HG02970 (cell line): Measurements from ENCODE around the gene COL4A6.

Experiments
- ATAC-seq: cut with Tn5 transposase; IDR thresholded peaks from one replicate; pipeline ENCODE4 v1.9.1; 2021; ENCODE audit warnings: mild to moderate bottlenecking, moderate library complexity, moderate number of reproducible peaks; ENCODE audit not compliant: unreplicated experiment, low FRiP score

The COL4A6 gene

DNA sequence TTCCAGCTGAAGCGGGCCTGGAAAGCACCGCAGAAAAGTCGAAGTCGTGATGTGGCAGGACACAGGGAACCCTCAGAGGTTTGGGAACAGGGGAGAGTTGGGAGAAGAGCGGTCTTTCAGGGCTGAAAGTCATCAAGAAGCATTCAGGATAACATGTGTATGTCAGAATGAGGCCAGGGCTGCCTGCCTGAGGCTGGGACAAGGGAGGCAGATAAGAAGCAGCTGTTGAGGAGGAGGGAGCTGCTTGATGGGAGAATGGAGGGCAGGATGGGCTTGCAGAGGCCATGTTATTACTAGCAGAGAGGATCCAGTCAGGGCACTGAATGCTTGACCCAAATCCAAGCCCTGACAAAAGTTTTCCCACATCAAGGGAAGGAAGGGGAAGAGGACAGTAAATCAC lies 214.6 kb downstream of the COL4A6 start:
- no peak for ATAC-seq

DNA sequence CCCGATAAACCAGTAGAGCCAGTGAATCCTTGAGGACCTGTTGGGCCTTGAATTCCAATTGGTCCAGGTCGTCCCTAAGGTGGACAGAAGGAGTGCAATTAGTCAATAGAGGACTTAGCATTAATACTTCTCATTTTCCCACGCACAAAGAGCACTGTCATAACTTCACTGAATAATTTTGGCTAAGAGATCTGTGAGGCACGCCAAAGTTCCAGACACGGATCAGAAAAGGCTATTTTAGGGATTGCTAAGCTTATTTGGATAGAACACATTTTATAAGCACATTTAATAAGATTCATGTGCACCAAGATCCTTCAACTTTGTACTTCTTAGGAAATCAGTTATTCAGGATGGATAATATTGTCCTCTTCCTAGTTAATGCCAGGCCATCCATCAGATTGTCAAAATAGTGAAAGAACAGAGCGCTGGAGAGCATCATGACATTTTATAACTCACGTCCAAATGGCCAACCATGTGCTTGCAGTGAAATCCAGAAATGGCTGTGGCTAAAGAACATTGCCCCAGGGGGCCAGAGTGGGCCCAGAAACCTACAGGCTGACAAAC lies 216.8 kb downstream of the COL4A6 start:
- ATAC-seq, result no peak

DNA sequence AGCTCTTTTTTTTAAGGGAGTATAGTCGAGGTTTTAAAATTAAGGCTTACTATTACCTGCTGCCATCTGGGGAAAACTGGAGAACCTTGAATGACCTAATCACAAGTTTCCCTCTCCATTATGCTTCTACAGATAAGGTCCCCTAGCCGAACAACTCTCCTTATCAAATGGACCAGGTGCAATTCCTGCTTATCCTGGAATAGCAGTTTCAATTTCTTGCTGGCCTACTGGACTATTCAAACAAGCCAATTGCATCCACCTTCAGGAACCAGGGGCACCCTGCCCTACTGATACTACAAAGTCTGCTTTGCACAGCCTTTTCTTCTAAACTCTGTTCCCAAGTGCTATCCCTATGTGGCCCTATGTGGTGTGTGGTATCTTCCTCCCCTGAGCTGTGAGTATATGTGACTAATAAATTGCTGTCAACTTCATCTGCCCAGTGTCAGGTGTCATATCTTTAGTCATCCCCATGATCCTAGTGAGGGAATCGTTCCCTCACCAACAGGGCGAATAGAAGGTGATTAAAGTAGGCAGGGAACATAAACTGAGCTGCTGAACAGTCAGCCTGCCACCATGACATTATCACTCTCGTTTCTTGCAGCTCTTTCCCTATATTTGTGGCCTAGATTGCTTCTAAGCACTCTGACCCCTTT lies 218.1 kb downstream of the COL4A6 start:
- ATAC-seq, result no peak

DNA sequence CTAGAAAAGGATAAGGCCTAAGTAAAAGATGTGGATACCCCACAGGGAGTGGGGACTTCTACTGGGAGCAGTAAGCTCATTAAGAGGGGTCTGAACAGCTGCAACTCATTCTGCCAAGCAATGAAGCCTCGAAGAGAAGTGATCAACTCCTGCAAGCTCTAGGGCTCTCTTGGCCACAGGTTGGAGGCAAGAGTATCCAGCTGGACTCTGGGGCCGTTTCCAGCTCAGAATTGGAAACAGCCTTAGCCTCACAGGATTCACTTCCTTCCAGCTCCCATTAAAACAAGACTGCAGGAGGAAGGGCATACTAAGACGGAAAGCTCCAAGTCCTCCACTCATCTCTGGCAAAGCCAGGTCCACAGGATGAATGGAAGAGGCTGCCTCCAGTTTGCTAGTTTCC lies 220.3 kb downstream of the COL4A6 start:
- ATAC-seq, result no peak

DNA sequence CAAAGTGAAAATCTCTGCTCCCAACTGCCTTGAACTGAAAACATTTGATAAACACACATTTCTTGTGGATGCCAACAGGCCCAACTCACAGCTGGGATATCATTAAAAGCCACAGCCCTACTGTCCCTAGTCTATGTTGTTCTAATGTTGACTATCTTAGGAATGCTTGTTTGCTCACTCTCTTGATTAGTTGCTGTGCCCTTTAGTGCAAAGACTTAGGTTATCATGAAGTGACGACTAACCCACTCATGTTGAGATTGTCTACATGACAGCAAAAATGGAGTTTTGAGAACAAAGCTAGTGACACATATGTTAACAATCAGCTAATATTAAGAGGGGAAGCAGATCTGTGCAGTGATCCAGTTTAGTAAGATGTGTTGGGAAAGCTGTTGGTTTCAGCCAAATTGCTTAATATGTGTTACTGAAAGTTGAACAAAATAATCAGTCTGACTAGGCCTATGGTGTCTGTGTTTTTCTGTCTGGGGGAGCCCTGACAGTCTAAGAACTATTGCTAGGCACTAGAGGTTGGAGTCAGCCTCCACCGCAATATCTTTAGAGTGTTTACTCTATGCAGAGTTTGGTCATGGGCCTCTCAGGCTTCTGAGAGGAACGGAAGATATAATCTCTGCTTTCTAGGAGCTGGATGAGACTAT lies 221.2 kb downstream of the COL4A6 start:
- ATAC-seq, result no peak

DNA sequence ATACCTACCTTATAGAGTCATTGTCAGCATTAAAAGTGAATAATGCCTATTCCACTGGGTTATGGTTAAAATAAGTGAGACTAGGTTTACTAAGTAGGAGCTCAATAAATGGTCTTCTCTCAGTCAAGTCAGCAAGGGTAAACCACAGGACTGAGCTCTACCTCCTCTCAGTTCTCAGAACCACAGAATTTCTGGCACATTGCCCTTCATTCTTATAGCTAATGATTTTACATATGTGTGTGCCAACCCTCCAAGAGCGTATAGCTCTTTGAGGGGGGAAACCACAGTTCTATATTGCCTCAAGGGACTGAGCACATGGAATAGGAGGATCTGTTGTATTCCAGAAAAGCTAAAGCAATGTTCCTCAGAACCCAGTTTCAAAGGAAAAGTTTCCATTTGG lies 221.8 kb downstream of the COL4A6 start:
- ATAC-seq, result no peak

DNA sequence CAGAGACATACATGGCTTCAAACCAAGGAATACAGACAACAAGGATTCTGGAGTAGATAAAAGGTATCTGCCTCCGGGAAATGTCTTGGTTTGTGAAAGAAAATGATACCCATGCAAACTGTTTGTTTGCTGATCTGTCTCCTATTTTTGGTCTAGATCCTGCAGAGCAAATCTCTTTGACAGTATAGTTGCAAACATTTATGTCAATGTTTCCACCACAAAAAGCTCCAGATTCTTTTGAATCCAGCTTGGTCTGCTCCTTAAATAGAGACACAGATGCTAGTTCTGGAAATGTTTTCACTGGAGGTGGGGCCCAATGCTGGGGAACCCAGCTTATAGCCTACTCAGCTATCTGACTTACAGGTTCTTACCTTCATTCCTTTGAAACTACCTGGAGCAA lies 226.9 kb downstream of the COL4A6 start:
- ATAC-seq, result no peak

DNA sequence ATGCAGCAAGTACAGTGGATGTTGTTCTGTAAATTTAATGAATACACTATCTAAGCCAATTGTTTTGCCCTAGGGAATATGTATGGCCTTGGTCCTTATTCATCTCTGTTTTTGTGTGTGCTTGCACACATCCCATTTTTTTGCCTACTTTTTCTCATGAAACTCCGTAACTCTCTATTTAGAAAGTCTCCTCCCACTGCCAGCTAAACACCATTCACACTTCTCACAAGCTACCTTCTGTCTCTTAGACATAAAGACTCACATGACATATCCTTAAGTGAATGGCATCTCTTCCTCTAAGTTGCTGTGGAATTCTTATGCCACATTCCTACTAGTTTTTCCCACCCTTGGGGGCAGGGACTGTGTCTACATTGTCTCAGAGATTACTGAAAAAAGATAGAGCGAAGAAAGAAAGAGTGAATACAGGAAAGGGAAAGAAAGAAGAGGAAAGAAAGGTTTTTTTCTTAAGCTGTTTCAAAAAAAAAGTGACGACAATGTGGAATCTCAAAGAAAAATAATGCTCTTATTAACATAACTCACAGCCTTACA lies 229.1 kb downstream of the COL4A6 start:
- no peak for ATAC-seq

DNA sequence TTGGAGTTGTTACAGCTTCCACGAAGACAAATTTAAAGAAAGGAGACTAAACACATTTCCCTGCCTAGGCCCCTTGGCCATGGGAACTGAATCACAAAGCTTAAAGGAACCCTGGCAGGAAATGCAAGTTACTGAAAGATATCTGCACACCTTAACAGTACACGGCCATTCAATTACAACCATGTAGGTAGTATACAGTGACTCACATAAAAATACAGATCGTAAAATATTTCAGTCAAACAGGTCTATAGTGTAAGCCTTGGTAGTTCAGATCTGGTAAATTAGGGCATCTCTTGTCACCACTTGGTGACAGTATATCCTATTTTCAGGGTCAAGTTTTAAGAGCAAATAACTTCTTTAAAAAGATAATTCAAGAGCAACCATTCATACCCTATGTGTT lies 234.7 kb downstream of the COL4A6 start:
- ATAC-seq, result no peak

DNA sequence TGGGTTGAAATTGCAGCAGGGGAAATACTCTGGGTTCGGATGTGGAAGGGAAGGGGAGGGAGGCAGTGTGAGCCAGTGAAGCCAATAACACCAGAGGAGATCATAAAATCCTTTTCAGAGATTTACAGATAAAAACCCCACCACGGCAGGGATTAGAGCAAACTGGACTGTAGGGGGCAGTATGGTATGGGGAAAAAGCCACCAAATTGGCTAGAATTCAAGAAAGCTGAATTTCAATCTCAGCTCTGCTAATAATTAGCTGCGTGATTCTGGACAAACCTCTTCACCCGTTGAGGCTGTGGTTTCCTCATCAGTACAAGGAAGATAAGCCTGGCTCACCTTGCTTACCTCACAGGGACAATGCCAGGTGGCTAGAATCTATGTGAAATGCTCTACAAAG lies 238.5 kb downstream of the COL4A6 start:
- ATAC-seq, result no peak

DNA sequence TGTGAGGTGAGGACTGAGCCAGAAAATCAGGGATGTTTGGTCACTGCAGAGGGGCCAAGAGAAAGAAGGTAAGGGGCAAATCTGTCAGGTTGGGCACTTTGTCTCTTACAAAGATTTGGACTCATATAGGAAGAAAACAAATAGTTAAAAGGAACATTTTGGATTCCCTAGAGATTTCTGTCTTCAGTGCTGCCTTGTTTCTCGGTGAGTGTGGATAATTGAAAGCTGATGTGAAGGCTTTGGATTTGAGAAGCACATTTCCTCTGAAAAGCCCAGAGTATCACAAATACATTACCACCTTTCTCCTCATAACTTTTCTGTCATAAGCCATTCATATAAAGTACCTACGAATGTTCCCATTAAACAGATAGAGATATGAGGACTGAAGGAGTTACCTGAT lies 239.2 kb downstream of the COL4A6 start:
- ATAC-seq, result no peak

DNA sequence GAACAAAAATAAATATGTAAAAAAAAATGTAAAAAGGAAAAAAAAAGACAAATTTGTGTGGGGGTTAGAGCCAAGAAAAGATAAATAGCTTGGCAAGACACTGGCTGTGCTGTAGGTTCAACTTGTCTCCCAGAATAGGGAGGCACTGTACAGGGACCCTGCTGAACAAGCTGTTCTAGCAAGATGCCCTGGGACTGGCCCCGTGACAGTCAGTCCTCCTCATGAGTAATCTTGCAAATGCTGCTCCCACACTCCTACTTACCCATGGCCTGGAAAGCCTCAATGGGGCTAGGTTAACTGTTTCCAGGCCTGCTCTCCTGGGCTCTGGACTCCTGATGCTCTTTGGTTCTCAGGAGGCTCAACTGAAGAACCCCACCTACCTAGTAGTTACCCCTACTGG lies 239.8 kb downstream of the COL4A6 start:
- no peak for ATAC-seq

DNA sequence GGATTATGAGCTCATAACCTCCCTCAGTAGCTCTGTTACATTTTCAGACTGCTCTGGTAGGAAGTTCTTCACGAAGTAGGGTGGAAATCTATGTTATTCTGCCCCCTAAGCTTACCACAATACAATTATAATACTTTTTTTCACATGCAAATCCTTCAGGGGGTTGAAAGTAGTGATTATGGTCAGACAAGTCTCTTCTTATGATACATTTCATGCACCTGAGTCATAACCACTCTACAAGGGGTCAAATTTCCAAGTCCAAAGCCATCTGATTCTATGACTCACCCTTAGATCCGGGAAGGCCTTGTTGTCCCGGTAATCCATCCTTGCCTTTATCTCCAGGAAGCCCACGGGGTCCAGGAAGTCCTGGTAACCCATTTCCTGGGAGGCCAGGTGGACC lies 251.4 kb downstream of the COL4A6 start:
- ATAC-seq, result no peak

DNA sequence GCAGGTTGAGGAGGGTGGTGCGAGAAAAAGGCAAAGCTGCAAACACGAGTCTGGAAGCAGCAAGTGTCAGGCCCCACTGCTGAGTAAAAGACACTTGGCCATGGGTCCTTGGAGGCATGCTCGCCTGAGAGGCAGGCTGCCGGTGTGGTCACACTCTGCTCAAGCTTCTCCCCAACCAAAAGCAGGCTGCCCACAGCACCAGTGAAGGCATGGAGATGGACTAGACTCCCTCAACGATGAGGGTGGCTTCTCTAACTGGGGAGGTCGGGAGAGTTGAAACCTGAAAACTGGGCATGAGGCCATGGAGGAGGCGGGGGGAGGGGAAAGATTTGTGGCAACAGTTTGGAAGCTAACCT lies 260.1 kb downstream of the COL4A6 start:
- ATAC-seq, result no peak

DNA sequence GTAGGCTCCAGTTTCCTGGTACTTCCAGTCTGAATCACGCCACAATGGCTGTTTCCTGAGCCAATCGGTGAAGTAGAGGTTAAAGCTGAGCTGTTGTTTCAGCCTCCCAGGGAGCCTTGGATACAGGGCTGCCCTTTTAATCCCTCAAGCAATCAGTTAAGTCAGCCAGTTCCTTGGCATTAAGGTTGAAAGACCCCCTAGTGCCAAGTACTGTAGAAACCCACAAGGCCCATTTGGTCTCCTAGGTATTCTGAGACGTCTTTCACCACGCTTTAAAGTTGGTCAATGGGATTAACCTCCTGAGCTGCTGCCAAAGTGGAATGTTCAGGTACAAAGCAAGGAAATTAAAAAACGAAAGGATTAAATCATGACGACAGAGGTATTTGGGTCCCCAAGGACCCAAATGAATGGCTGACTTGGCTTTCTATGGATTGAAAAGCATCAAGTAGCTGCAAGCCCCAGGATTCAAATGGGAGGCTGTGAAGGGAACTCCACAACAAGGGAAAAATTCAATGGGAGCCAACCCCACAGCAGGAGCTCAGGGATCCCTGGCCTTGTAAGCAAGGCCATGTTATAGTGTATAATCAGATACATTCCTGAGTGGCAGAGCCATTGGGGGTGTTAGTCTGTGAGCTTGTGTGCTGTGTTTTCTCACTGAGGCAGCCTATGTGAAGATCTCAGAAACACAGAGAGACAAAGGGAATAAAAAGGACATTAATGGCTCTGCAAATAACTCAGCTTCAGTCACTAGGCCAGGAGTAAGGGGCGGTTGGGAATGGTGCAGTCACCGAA lies 260.7 kb downstream of the COL4A6 start:
- no peak for ATAC-seq

DNA sequence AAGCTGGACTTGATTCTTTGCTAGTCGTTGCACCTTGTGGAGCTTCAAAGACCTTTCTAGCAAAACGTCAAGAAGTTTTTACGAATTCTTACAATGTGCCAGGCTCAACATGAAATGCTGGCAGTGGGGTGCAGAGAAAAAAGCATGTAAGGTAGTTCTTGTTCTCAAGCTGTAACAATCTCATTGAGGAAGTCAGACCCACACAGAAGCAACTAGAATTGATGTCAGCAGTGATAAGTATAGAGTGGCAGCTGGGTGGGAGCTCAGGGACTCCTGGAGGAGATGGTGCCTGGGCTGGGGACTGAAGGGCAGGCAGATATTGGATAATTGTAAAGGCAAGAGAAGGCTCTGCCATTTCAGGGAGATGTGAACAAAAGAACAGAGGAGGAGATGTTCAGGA lies 264.3 kb downstream of the COL4A6 start:
- ATAC-seq, result no peak

DNA sequence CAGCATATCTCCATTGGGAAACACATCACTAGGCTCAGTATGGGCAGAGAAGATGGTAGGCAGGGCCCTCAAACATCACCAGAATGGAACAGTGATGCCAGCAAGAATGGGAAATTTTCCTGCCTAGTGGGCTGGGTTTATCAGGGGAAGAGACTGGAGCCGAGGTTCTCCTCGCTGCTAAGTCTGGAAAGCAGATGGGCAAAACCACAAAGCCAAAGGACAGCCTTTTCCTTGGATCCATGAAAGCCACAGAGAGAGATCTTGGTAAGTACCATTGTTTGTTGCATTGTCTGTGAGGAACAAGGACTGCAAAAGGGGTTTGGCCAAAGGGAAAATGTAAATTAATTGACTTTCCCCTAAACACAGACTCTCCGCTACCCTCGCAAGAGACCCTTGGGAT lies 266.6 kb downstream of the COL4A6 start:
- no peak for ATAC-seq

DNA sequence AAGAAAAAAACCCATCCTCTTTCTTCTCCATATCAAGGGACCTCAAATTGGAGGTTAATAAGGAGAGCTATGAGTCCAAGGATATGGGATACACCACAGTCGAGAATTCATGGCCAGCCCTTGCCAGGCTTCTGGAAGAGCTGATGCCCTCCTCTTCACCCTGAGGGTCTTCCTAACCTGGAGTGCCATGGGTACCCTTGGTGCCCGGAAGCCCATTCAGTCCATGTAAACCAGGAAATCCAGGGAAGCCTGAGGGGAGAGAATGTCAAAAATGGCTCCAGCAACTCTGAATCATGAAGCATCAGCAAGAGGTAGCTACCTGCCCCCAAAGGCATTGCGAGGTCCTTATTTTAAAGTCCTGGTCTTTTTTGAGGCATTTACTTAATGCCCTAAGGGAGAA lies 268.5 kb downstream of the COL4A6 start:
- no peak for ATAC-seq

DNA sequence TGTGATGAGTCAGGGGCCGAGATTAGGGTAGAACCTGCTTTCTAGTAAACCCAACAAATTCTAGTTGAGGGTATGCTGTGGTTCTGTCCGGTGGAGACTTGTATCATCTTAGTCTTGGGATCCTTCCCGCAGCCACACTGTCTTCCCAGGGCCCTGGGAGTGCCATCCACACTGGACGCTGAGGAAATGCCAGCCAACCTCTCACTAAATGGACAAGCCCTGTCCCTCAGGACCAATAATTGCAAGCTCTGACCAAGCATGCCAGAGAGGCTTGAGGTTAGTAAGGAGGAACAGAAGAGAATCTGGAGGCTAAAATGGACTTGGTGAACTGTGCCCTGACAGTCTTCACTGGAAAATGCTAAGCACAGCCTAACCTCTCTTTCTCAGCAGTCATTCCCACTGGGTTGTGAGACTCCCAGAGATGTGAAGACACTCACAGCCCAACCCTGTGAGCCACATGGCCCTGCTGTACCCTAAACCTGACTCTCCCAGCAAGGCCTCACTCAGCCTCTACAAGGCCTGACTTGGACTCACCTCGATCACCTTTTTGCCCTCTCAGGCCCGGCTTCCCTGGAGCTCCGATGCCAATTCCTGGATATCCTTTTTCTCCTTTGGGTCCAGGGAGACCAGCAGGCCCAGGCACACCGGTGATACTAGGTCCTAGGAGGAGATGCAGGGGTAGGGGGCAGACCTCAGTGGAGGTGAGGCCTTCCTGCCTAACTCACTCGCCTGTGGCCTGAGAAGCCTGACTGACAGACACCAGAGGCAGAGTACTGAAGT lies 269.1 kb downstream of the COL4A6 start:
- ATAC-seq, result no peak

DNA sequence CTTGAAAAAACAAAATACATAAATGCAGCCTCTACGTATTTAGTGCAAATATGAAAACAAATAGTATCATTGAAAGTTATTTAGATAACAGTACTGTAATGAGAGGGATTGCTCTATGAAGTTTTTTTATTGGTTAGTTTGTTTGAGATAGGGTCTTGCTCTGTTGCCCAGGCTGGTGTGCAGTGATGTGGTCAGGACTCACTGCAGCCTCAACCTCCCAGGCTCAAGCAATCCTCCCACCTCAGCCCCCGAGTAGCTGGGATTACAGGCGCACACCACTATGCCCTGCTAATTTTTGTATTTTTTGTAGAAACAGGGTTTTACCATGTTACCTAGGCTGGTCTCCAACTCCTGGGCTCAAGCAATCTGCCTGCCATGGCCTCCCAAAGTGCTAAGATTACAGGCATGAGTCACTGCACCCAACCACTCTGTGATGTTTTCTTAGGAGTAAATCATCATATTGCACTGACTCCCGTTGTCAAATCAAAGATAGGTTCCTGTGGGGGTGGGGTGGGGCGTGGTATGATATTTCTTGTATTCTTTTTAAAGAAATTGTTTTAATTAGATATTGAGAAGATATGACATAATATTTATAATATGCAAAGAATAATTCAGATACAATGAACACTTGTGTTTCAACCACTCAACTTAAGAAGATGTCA lies 270.9 kb downstream of the COL4A6 start:
- ATAC-seq, result no peak
